Stimulated activated CD8-positive, alpha-beta memory T cell treated with anti-CD3 and anti-CD28 coated beads, Interleukin-4, amount 100 ng/mL, for 4 hours (primary cell): ENCODE results near the gene SPTBN5.

ENCODE experiments used
- DNase-seq, 2 donors: peaks; one replicate each; pipeline ENCODE4 v3.0.0-alpha.2; 2020; ENCODE audit warnings: low read depth in 2 of 2, low spot score in 1 of 2

The SPTBN5 gene

DNA sequence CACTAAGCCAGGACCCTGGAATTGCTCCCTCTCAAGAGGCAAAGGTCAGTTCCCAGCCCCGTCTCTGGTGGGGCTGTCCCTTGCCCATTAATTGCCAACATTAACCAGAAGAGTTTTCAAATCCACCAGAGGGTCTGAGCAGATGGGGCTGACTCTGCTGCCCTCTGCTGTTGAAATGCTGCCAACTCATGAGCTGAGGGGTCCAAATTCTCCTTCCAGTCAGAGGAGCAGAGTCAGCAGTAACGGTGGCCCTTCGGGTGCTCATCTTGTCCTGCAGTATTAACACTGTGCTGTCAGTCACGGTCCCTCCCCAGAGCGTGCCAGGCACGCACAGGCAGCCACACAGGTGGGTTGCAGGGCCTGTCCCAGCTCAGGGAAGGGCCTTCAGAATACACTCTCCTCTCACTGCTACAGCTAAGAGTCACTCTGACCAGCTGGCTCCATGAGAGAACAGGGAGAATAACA lies 10.7 kb upstream of the SPTBN5 start:
- DNase-seq = peak; percentile 31 to 55

DNA sequence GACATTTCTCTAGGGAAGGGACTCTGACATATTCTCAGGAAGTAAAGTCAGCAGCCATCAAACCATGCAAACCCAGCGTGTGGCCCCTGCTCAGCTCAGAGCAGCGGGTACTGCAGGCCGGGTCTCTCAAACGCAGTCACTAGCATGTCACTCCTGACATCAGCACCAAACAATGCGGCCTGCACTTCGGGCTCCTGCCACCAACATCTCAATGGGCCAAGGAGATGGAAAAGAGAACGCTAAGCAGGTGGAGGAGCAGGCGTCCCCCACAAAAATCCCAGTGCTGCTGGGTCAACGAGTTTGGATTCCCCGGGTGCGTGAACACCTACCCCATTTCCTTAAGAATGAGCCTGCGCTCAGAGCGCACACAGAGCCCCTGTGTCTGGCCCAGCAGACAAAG lies 9.9 kb upstream of the SPTBN5 start:
- DNase-seq = no peak

DNA sequence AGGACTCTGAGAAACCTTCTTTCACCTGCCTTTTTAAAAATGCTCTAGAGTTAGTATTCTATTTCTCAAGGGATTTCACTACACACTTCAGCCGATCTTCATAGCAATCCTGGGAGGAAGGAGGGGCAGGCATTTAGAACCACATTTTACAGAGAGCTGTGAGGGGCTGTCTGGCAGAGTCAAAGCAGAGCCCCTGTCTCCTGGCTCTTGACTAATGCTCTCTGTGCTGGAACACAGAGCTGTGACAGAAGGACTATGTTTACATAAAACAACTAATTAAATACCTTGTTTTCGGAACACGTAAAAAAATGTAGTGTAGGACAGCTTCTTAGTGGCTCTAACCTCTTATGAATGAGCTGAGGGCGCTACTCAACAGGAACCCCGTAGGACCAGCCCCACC lies 7.6 kb upstream of the SPTBN5 start:
- DNase-seq = no peak

DNA sequence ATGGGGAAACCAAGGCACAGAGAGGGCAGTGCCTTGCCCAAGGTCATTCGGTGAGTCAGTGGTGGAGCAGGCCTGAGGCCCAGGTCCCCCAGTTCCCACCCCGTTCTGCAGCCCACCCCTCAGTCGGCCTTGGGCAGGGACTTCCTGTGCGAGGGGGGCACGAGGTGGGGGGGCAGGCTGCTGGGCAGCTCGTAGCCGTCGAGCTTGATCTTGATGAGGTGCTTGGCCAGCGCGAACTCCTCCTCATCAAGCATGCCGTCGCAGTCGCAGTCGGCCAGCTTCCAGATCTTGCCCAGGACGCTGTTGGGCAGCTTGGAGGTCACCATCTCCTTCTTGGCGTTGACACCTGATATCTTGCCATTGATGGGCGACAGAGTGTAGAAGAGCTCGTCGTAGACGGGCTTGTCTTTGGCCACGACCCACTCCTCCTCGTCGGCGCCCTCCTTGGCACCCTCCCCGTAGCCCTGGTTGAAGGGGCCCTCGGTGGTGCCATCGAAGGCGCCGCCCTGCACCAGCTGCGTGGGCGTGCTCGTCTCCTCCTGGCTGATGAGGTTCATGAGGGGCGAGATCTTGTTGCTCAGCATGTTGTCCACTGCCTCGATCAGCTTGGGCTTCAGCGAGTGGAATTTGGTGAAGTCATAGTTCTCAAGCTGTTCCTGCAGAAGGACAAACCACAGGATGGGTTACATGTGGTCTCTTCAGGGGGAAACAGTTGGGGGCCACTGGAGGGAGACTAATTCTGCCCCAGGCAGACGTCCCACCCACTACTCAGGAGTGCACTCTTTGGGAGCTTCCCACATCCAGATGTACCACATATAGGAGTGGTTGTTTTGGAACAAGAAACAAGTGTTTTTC lies 6.9 kb upstream of the SPTBN5 start:
- DNase-seq = no peak

DNA sequence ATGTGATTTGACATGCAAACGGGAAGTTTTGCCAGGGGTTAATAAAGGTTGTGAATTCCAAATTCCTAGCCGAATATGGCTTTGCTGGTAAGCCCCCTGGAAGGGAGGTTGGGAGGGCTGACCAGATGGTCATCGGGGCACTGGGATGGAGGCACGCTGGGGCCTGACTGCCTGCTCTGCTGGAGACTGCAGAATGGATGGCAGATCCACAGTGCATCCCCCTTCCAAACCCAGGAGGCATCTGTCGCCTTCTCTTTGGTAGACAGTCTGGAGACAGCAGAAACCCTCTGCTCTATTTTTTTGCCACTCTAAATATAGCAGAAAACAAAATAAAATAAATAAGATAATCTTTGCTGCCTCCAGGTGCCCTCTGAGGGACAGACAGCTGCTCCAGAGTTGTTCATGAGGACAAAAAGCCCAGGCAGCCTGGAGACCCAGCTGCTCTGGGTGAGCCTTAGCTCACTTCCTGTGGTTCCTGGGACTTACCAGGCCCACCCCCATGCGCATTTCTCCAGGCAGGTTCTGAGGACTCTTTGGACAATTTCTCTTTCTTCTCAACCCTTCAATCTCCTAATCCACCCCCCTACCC lies 6.1 kb upstream of the SPTBN5 start:
- no peak for DNase-seq

DNA sequence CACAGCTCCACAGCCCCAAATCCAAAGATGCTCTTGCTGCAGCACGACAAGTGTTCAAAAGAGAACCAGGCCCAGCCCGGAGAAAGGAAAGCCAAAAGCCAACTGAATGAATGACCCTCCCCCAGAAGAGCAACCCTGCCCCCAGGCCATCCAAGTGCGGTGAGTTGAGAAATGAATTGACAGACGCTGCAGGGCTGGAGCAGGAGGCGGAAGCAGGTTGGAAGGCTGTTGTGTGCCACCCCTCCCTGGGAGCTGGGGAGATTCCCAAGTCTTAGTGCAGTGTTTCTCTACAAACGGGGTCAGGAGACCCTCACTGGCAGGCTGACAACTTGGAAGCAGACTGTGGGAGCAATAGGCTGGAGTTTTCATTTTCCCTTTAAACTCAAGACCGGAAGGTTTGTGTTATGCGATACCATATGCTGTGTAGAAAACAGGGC lies 3.5 kb upstream of the SPTBN5 start:
- DNase-seq = no peak

DNA sequence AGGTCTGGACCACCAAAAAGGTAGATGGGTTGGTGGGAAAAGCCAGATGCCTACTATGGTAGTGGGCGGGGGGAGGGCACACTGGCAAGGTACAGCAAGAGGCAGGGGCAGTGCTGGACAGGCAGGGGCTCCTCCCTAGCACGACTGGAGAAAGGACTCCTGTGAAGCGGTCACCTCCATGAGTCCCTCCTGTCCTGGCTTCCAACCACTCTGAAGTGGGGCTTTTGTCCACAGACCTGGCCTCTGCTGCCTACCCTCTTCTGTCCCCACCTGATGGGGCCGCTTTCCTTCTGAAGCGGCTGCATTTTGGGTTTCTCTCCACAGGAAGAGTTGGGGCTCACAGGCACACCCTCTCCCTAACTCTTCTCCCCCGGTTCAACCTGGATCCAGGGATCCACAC lies 2.7 kb upstream of the SPTBN5 start:
- DNase-seq = no peak

DNA sequence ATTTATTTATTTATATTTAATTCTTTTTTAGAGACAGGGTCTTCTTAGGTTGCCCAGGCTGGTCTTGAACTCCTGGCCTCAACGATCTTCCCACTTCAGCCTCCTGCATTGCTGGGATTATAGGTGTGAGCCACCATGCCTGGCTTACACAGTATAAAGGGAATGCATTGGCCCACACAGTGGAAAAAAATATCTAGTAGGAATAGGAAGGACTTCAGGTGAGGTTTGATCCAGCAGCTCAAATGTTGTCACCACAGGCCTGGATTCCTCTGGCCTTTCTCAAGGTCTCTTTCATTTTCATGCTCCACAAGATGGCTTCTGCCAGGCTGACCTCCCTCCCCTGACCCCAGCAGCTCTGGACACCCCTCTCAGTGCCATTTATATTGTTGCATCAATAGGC lies 2.1 kb upstream of the SPTBN5 start:
- DNase-seq = no peak

DNA sequence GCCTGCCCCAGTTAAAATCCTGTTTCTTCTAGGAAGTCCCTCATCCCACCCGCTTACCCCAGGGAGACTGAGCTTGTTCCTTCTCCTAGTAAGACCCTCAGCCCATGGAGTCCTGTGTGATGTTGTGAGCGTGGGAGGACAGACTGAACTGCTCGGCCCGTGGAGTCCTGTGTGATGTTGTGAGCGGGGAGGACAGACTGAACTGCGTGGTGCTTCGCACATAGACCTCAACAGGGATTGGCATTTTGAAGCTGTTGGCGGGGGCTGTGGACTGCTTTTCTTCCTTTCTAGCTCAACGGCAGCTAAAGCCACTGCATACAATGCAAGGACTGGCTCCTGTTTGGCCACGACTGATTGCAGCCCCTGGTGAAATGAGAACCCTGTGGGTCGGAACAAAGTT lies 1.6 kb upstream of the SPTBN5 start:
- no peak for DNase-seq

DNA sequence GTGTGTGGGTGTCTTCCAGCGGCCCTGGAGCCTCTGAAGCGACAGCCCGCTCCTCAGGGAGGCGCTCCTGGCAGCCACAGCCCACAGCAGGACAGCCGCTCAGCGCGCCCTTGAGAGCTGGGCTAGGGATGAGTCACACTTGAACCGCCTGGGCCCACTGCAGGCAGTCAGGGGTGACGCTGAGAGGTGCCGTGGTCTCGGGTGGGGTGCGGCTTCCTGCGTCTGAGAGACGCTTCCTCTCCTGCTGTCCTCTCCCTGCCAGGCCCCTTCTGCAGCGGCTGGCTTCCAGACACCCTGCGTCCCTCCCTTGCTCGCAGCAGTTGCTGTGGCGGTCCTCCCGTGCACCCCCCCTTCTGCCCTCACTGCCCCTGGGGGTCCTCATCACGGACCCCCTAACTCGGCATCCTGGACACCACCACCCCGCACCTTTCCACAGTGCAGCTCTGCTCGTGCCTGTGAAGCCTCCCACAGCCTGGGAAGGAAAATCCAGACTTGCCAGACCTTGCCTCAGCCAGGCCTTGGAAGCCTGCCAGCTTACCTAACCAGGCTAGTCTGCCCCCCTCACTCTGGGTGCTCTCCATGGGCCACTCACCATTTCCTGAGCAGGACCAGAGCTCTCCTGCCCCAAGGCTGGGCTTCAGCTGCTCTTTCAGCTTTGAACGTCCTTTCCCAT lies 1.1 kb upstream of the SPTBN5 start:
- DNase-seq = peak; percentile 56 to 81

DNA sequence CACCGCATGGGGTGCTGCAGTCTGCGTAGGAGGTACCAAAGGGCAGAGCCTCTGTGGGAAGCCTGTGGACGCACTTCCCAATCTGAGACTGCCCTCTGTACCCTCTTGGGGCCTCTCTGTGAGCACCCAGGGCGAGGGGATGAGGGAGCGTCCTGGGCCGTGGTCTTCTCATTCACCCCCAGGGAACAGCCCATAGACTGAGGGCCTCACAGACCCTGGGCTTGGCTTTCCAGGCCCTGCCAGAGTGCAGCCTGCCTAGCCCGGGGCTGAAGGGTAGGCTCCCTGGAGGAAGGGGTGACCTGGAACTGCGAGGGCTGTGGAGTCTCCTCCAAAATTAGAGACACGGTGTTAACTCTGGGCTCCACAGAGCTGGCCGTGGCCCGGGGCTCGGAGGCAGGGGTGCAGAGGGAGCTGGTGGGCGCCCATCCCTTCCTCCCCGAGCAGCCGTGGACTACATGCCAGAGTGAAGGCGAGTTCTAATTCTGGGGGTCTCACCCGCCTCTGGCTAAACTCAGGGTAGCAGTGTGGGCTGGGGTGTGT lies 468 bp upstream of the SPTBN5 start:
- DNase-seq = no peak

DNA sequence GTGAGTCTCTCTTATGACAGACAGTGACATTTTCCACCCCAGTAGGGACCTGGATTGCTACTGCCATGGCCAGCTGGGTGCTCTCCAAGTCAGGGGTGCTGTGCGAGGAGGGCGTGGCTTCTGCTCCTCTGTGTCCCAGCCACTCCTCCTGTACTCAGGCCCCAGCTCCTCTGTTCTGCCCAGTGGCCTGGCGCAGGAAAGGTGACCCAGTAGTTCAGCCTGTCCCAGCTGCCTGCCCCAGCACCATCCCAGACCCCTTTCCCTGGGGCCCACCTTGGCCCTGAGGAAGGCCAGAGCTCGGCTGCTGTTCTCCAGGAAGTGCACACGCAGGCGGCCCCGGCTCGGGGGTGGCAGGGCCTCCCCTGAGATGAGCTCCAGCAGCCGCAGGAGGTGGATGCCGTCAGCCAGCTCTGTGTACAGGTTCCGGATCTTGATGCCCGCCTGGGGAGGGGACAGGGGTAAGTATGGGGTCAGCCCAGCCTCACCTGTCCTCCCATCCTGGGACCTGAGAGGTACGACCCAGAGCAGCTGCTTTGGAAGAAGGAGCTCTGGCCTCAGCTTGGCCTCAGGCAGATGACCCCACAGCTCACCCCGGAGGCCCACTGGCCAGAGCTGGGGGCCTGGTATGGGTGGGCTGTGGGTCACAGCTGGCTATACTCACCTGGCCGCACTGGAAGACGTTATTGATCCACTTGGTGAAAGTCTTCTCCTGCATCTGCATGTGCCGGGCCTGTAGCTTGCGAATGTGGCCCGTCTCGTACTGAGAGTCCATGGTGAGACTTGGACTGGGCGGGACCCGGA lies 1.0 kb downstream of the SPTBN5 start:
- no peak for DNase-seq

DNA sequence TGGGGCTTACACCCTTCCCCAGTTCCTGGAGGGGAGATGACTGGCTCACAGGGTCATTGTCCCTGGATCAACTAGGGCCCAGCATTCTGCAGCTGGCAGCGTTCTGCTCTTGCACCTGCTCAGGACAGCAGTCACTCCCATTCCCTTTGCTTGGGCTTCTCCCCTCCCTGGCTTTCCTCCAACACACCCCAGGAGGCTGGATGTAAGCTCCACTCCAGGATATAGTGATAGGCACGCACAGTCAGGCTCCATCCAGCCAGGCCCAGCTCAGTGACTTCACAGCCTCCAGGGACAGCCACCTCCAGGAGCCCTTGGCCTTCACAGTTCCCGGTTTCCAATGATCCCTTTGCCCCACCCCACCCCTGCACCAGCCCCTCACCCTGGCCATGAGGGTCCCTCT lies 1.9 kb downstream of the SPTBN5 start:
- DNase-seq = no peak

DNA sequence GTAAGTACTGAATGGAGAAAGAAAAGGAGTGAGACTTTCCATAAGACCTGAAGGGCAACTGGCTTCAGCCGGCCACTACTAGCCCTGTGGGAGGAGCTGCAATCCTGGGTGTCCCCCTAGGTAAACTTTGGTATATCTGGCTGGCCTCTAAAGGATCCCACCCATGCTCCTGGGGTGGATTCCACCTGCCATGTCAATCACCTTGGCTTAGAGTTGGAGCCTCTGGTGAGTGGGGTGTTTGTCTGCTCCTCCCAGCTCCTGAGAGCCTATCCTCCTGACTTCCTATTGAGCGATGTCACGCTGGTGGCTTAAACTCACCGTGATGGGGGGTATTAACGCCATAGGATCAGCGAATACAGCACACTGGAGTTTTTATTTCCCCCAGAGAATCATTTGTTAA lies 2.6 kb downstream of the SPTBN5 start:
- no peak for DNase-seq

DNA sequence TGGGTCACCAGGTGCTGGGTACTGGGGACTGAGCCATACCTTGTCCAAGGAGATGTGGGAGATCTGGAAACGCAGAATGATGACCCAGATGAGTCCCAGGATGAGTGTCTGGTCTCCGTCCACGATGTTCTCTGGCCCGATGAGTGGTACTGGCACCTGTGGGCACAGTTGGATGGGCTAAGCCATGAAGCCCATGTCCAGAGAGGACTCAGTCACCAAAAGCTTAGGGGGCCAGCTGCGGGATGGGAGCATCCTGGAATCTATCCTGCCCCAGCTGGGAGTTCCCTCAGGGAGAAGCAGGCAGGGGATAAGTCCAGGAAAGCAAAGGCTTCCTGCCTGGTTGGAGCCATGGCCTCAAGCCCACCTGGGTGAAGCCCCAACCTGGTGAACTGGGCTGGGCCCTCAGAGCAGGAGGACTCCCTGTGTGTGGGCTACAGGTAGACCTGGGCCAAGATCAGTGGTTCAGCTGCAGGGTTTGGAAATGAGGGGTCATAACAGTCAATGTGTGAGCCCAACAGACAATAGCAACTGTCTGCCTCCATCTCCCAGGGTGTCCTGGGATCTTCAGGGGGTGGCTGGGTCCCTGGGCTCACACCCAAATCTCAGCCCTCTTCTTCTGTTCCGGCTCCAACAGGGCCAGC lies 3.7 kb downstream of the SPTBN5 start:
- no peak for DNase-seq

DNA sequence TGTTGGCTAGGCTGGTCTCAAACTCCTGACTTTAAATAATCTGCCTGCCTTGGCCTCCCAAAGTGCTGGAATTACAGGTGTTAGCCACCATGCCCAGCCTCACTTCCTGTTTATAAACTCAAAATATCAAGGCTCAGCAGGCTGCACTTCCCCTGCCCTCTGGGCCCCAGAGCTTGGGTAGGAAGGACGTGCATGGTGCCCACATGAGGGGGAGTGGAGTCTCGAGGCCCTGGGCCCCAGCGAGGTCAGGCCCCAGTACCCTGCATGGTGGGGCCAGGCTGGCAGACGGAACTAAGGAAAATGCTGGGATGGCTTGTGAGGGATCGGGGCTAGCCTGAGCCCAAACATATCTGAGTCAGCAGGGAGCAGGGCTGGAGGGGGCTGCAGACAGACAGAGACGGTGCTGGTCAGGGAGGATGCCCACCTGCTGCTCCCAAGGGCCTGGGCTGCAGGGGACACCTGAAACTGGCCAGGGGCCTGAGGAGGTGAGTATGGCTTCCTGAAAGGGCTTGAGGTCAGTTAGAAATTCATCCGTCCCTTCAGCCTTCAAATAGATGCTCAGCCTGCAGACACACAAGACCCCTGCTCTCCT lies 5.1 kb downstream of the SPTBN5 start:
- no peak for DNase-seq

DNA sequence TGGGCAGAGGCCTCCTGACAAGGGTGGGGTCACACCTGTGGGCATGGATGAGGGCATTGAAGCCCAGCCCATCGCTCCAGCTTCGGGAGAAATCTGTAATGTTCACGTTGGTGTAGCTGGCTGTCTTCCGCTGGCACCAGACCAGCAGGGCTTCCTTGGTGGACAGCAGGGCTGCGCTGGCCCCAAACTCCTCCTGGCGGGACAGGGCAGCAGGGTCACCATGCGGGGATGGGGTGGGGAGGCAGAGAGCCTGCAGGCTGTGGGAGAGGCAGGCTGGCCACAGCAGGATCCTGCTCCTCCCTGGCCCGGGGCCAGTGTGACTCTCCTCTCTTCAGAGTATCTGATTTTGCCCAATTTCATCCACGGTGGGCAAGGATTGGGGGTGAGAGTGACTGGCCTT lies 6.0 kb downstream of the SPTBN5 start:
- no peak for DNase-seq

DNA sequence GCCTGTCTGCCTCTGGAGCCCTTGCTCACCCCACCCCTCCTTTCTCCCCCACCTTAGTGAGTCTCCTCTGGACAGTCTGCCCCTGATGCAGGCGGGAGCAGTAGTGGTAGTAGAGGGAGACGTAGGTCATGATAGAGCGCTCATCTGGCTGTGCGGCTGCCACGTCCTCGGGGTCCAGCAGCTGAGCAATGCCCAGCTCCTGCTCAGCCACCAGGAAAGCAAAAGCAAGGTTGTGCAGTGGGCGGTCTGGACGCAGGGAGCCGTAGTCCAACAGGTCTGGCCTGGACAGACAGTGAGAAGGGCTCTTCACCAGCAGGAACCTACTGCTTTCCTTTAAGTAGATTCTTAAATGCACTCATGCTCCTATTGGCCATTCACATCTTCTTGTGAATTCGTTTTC lies 6.7 kb downstream of the SPTBN5 start:
- no peak for DNase-seq

DNA sequence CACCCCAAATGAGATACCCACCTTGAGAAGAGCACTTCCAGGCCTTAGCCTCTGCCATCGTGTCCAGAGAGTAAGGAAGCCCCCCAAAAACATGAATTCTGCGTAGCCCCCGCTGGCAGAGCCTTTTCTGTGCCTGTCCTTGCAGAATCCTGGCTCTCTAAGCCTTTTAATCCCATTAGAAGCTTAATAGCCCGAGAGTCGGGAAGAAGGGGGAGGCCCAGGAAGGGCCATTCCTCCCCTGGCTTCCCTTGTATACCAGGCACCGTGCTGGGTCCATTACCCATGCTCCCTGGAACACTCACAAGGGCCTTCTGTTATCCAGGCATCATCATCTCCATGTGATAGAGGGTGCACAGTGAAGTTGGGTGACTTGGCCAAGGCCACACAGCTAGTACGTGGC lies 7.1 kb downstream of the SPTBN5 start:
- no peak for DNase-seq

DNA sequence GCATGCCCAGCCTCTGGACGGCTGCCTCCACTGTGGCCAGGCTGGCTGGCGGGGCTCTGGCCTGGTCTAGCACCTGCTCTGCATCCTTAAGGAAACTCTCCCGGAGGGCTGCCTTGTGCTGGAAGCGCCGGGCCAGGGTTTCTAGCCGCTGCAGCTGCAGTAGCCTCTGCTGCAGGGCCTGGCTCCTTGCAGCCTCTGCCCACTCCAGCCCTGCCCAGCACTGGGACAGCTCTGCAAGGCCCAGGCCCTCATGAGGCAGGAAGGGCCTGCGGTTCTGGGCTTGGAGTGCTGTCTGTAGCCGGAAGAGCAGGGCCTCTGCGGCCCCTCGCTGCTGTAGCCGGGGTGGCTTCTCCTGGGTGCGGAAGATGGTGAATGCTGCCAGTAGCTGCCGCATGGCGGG lies 8.0 kb downstream of the SPTBN5 start:
- no peak for DNase-seq
